CD4-positive, CD25-positive, alpha-beta regulatory T cell (primary cell): ENCODE data around the gene SSRP1. TPM values are rescaled to one million over a fixed set of nuclear protein-coding genes. Genes with fewer than 3 reads are reported as not detected.

Experiments
- ATAC-seq, 2 donors: fragments of 150-1000 bp; cut with Tn5 transposase; one replicate each; pipeline ENCODE4 v1.10.0; 2021; ENCODE audit warnings: low read depth in 2 of 2, moderate number of reproducible peaks in 2 of 2, moderate library complexity in 1 of 2
- DNase-seq, 3 donors: peaks; one replicate each; pipeline versions ENCODE4 v3.0.0 to v3.0.0-alpha.2; 2012 to 2022; ENCODE audit warnings: mixed read lengths in 1 of 3
- H3K27ac ChIP-seq: one replicate; pipeline ENCODE4 v1.7.0; 2013; ENCODE audit warnings: mild to moderate bottlenecking, low read length; ENCODE audit not compliant: insufficient read depth, poor library complexity, severe bottlenecking
- H3K27me3 ChIP-seq: one replicate; pipeline ENCODE4 v1.7.0; 2013; ENCODE audit warnings: low read length; ENCODE audit not compliant: control insufficient read depth, insufficient read depth
- H3K36me3 ChIP-seq: one replicate; pipeline ENCODE4 v1.7.0; 2013; ENCODE audit warnings: mild to moderate bottlenecking, low read length, moderate library complexity; ENCODE audit not compliant: control insufficient read depth, insufficient read depth
- H3K4me1 ChIP-seq: 2 replicates; pipeline ENCODE4 v1.7.0; 2013; ENCODE audit warnings: mild to moderate bottlenecking, low read length; ENCODE audit not compliant: insufficient read depth, control insufficient read depth, poor library complexity, severe bottlenecking
- H3K4me3 ChIP-seq: one replicate; pipeline ENCODE4 v1.7.0; 2013; ENCODE audit warnings: low read depth, mild to moderate bottlenecking, low read length, moderate library complexity
- H3K9me3 ChIP-seq, 2 experiments: 1 replicate in 1 of 2; 2 replicates in 1 of 2; pipeline ENCODE4 v1.7.0; 2013; ENCODE audit warnings: low read length in 2 of 2, mild to moderate bottlenecking in 1 of 2, moderate library complexity in 1 of 2; ENCODE audit not compliant: control insufficient read depth in 2 of 2
- H3K27ac Mint-ChIP-seq, 3 donors: one replicate each; pipeline ENCODE4 v1.8.0; 2020 to 2022; ENCODE audit warnings: mild to moderate bottlenecking in 3 of 3, mixed read lengths in 3 of 3, moderate library complexity in 2 of 3
- H3K27me3 Mint-ChIP-seq: one replicate; pipeline ENCODE4 v1.8.0; 2022; ENCODE audit warnings: mild to moderate bottlenecking, mixed read lengths
- H3K36me3 Mint-ChIP-seq: one replicate; pipeline ENCODE4 v1.8.0; 2020; ENCODE audit warnings: mixed read lengths
- H3K4me1 Mint-ChIP-seq, 4 donors: one replicate each; pipeline ENCODE4 v1.8.0; 2020 to 2022; ENCODE audit warnings: mixed read lengths in 4 of 4, mild to moderate bottlenecking in 1 of 4
- H3K4me3 Mint-ChIP-seq, 4 donors: one replicate each; pipeline ENCODE4 v1.8.0; 2020 to 2022; ENCODE audit warnings: mild to moderate bottlenecking in 4 of 4, mixed read lengths in 4 of 4, moderate library complexity in 3 of 4
- H3K9me3 Mint-ChIP-seq, 7 donors: one replicate each; pipeline ENCODE4 v1.8.0; 2020 to 2022; ENCODE audit warnings: mixed read lengths in 7 of 7, mild to moderate bottlenecking in 3 of 7, moderate library complexity in 2 of 7
- polyA plus RNA-seq, 4 donors: library from polyadenylated mRNA; unstranded; fragments of 300-500 nt; fragmentation: Illumina TruSeq; gene quantifications; one replicate each; pipeline ENCODE4 v1.2.3, GENCODE V29; 2021
- total RNA-seq: library from RNA; stranded (reverse); gene quantifications from one replicate; pipeline ENCODE4 v1.2.3, GENCODE V29; 2022

The SSRP1 gene
- total and polyA plus RNA-seq, 5 donors from 2014 or later = 20.5 to 54.6 (median 28.9) TPM

GRCh38 chr11:57312511-57313021 is 23.1 kb downstream of the SSRP1 start:
- H3K27ac ChIP-seq = no peak overlapping the region
- H3K4me1 ChIP-seq = peaks cover 13% of the 10 kb centered on the region
- DNase-seq (no peak), ATAC-seq (no peak)
- Mint-ChIP-seq H3K9me3 (no peaks in the 10 kb centered on the region), H3K27me3 (no peaks in the 10 kb centered on the region), H3K4me3 (peak overlapping the region in 3 of 4 donors; percentile 40 to 75 (median 52)), H3K27ac (peak overlapping the region in 2 of 3 donors; percentile 7 to 68), H3K4me1 (peaks cover 5 to 23% (median 10%) of the 10 kb centered on the region in 4 donors), H3K36me3 (peaks cover 18% of the 10 kb centered on the region)
- H3K4me3 ChIP-seq = no peak overlapping the region
- peaks cover 6% of the 10 kb centered on the region for H3K36me3 ChIP-seq
- no peaks in the 10 kb centered on the region for H3K27me3 ChIP-seq
- no peaks in the 10 kb centered on the region for H3K9me3 ChIP-seq

- Histone ChIP-seq H3K36me3 (peaks cover 6% of the 10 kb centered on the region), H3K27me3 (no peaks in the 10 kb centered on the region), H3K4me1 (peaks cover 13% of the 10 kb centered on the region), H3K27ac (no peak overlapping the region), H3K9me3 (no peaks in the 10 kb centered on the region), H3K4me3 (no peak overlapping the region)
- no peak overlapping the region for H3K27ac Mint-ChIP-seq
- peaks cover 18% of the 10 kb centered on the region for H3K36me3 Mint-ChIP-seq
- DNase-seq (peak; percentile 17 to 90 (median 23)), ATAC-seq (peak; percentile 77 to 83)
- peak overlapping the region; percentile 52 to 68 (median 60) for H3K4me3 Mint-ChIP-seq
- no peaks in the 10 kb centered on the region for H3K9me3 Mint-ChIP-seq
- H3K4me1 Mint-ChIP-seq = peaks cover 5 to 25% (median 10%) of the 10 kb centered on the region in 4 donors
- no peaks in the 10 kb centered on the region for H3K27me3 Mint-ChIP-seq
Measured at GRCh38 chr11:57311109-57311936, 24.4 kb downstream of the SSRP1 start.

GRCh38 chr11:57310630-57311086 is 25.0 kb downstream of the SSRP1 start:
- no peak overlapping the region for H3K27ac Mint-ChIP-seq

GRCh38 chr11:57310091-57310490 is 25.6 kb downstream of the SSRP1 start:
- DNase-seq (no peak), ATAC-seq (no peak)
- no peak overlapping the region for H3K27ac Mint-ChIP-seq
- Histone ChIP-seq H3K9me3 (no peaks in the 10 kb centered on the region), H3K4me3 (no peak overlapping the region), H3K36me3 (peaks cover 6% of the 10 kb centered on the region), H3K27ac (no peak overlapping the region), H3K27me3 (no peaks in the 10 kb centered on the region), H3K4me1 (peaks cover 13% of the 10 kb centered on the region)
- no peaks in the 10 kb centered on the region for H3K9me3 Mint-ChIP-seq
- peaks cover 5 to 25% (median 10%) of the 10 kb centered on the region in 4 donors for H3K4me1 Mint-ChIP-seq
- H3K27me3 Mint-ChIP-seq = no peaks in the 10 kb centered on the region
- H3K36me3 Mint-ChIP-seq = peaks cover 18% of the 10 kb centered on the region
- no peak overlapping the region for H3K4me3 Mint-ChIP-seq

More at GRCh38 chr11:57310630-57311086, 25.0 kb downstream of the SSRP1 start:
- Histone ChIP-seq H3K4me1 (peaks cover 13% of the 10 kb centered on the region), H3K36me3 (peaks cover 6% of the 10 kb centered on the region), H3K27ac (no peak overlapping the region), H3K27me3 (no peaks in the 10 kb centered on the region), H3K9me3 (no peaks in the 10 kb centered on the region), H3K4me3 (no peak overlapping the region)
- ATAC-seq (no peak), DNase-seq (no peak)
- Mint-ChIP-seq H3K4me3 (peak overlapping the region in 3 of 4 donors; percentile 7 to 54 (median 48)), H3K36me3 (peaks cover 18% of the 10 kb centered on the region), H3K9me3 (no peaks in the 10 kb centered on the region), H3K27me3 (no peaks in the 10 kb centered on the region), H3K4me1 (peaks cover 5 to 25% (median 10%) of the 10 kb centered on the region in 4 donors)

GRCh38 chr11:57309106-57310059 is 26.3 kb downstream of the SSRP1 start:
- Histone ChIP-seq H3K9me3 (no peaks in the 10 kb centered on the region), H3K36me3 (peaks cover 2% of the 10 kb centered on the region), H3K27me3 (no peaks in the 10 kb centered on the region), H3K27ac (no peak overlapping the region), H3K4me1 (peaks cover 13% of the 10 kb centered on the region), H3K4me3 (no peak overlapping the region)
- Mint-ChIP-seq H3K4me3 (no peak overlapping the region), H3K27me3 (no peaks in the 10 kb centered on the region), H3K4me1 (peaks cover 5 to 25% (median 10%) of the 10 kb centered on the region in 4 donors), H3K36me3 (peaks cover 18% of the 10 kb centered on the region), H3K9me3 (no peaks in the 10 kb centered on the region), H3K27ac (no peak overlapping the region)
- ATAC-seq = no peak
- DNase-seq = no peak

- Histone ChIP-seq H3K27ac (no peak overlapping the region), H3K4me3 (no peak overlapping the region), H3K36me3 (no peaks in the 10 kb centered on the region), H3K27me3 (no peaks in the 10 kb centered on the region), H3K9me3 (no peaks in the 10 kb centered on the region), H3K4me1 (peaks cover 13% of the 10 kb centered on the region)
- ATAC-seq (no peak), DNase-seq (no peak)
- peaks cover 19% of the 10 kb centered on the region for H3K36me3 Mint-ChIP-seq
- H3K27me3 Mint-ChIP-seq = no peaks in the 10 kb centered on the region
- no peak overlapping the region for H3K27ac Mint-ChIP-seq
- no peak overlapping the region for H3K4me3 Mint-ChIP-seq
- peaks cover 7 to 25% (median 10%) of the 10 kb centered on the region in 4 donors for H3K4me1 Mint-ChIP-seq
- H3K9me3 Mint-ChIP-seq = peaks cover 0 to under 1% (median 0%) of the 10 kb centered on the region in 7 donors
Measured at GRCh38 chr11:57308426-57309060, 27.1 kb downstream of the SSRP1 start.
